Body of pancreas (tissue), 4 donors: ENCODE data around the gene TPD52L1.

Experiments used
- CTCF ChIP-seq, 7 experiments: fragments of 450-650 bp in 4 of 7; fragments of 200-600 bp in 3 of 7; sonication (generic) in 3 of 7; IDR thresholded peaks; one replicate each; pipeline ENCODE4 v1.5.1; 2016 to 2019; ENCODE audit warnings: antibody characterized with exemption in 7 of 7
- POLR2A ChIP-seq, 3 donors: fragments of 450-650 bp; IDR thresholded peaks; one replicate each; pipeline ENCODE4 v1.6.1; 2016; ENCODE audit warnings: antibody characterized with exemption in 3 of 3, mild to moderate bottlenecking in 2 of 3

GRCh38 chr6:125188594-125189203 lies 35.1 kb downstream of the TPD52L1 start:
- TF ChIP-seq CTCF (IDR thresholded peaks at IDR 0.05): no peak
- no peak for TF ChIP-seq POLR2A (IDR thresholded peaks at IDR 0.05)
